WTC11 (cell line): Measurements from ENCODE around the gene KRTAP3-2. TPM values are rescaled to one million over a fixed set of nuclear protein-coding genes. Genes with fewer than 3 reads are reported as not detected.

Source experiments
- ATAC-seq: fragments of 200-7000 bp; cut with Tn5 transposase; 2 replicates; pipeline ENCODE4 v1.10.0; 2021; ENCODE audit warnings: mild to moderate bottlenecking, moderate library complexity
- CTCF ChIA-PET: fragments of 300-600 bp; sonication (Branson Sonifier 250); formaldehyde crosslinking; loops from one replicate; lab custom pipeline; 2021; ENCODE audit warnings: antibody characterized with exemption; lab: Charles Lee
- POLR2A ChIA-PET: fragments of 350-600 bp; sonication (Branson Sonifier 250); formaldehyde crosslinking; loops from one replicate; lab custom pipeline; 2021; ENCODE audit warnings: antibody characterized with exemption; lab: Charles Lee
- DNase-seq: peaks from one replicate; pipeline ENCODE4 v3.0.0; 2021; ENCODE audit warnings: low spot score
- H3K27ac Mint-ChIP-seq: 2 replicates; pipeline ENCODE4 v1.8.0; 2021; ENCODE audit warnings: mixed read lengths
- H3K27me3 Mint-ChIP-seq: 2 replicates; pipeline ENCODE4 v1.8.0; 2021; ENCODE audit warnings: low read depth, mild to moderate bottlenecking, moderate library complexity, mixed read lengths
- H3K36me3 Mint-ChIP-seq: 2 replicates; pipeline ENCODE4 v1.8.0; 2021; ENCODE audit warnings: mixed read lengths
- H3K4me1 Mint-ChIP-seq: 2 replicates; pipeline ENCODE4 v1.8.0; 2022; ENCODE audit warnings: mixed read lengths
- H3K4me3 Mint-ChIP-seq: 2 replicates; pipeline ENCODE4 v1.8.0; 2021; ENCODE audit warnings: mild to moderate bottlenecking, moderate library complexity, mixed read lengths
- H3K9me3 Mint-ChIP-seq: 2 replicates; pipeline ENCODE4 v1.8.0; 2021; ENCODE audit warnings: mixed read lengths
- ATF1 ChIP-seq: sonication (generic); formaldehyde crosslinking; IDR thresholded peaks from 2 replicates; pipeline ENCODE4 v1.8.1; 2023; ENCODE audit warnings: mild to moderate bottlenecking, moderate library complexity, missing genetic modification reagents
- CREB1 ChIP-seq: sonication (generic); formaldehyde crosslinking; IDR thresholded peaks from 2 replicates; pipeline ENCODE4 v1.8.0; 2023; ENCODE audit warnings: mild to moderate bottlenecking, missing genetic modification reagents
- CREM ChIP-seq: sonication (generic); formaldehyde crosslinking; IDR thresholded peaks from 2 replicates; pipeline ENCODE4 v1.8.1; 2022; ENCODE audit warnings: mild to moderate bottlenecking, missing genetic modification reagents, moderate library complexity
- EMX1 ChIP-seq: fragments of 250-450 bp; sonication (Bioruptor Pico); IDR thresholded peaks from 2 replicates; pipeline ENCODE4 v1.8.0; 2021; ENCODE audit warnings: mild to moderate bottlenecking
- FOXK1 ChIP-seq: sonication (generic); formaldehyde crosslinking; IDR thresholded peaks from 2 replicates; pipeline ENCODE4 v1.8.0; 2022; ENCODE audit warnings: mild to moderate bottlenecking, moderate library complexity, missing genetic modification reagents
- FOXP1 ChIP-seq: sonication (generic); formaldehyde crosslinking; IDR thresholded peaks from 2 replicates; pipeline ENCODE4 v1.8.0; 2022; ENCODE audit warnings: missing genetic modification reagents, mild to moderate bottlenecking, moderate library complexity, borderline replicate concordance
- GTF2I ChIP-seq: fragments of 250-450 bp; sonication (Bioruptor Pico); conservative IDR thresholded peaks from 2 replicates; pipeline ENCODE4 v1.4.0; 2021; ENCODE audit warnings: mild to moderate bottlenecking
- JAZF1 ChIP-seq: fragments of 250-450 bp; sonication (Bioruptor Pico); IDR thresholded peaks from 2 replicates; pipeline ENCODE4 v1.9.0; 2021; ENCODE audit warnings: moderate library complexity, mild to moderate bottlenecking, inconsistent platforms
- KAT7 ChIP-seq: sonication (generic); formaldehyde crosslinking; IDR thresholded peaks from 2 replicates; pipeline ENCODE4 v1.8.1; 2023; ENCODE audit warnings: missing genetic modification reagents, mild to moderate bottlenecking, borderline replicate concordance
- MXD4 ChIP-seq: fragments of 250-450 bp; sonication (Bioruptor Pico); IDR thresholded peaks from 2 replicates; pipeline ENCODE4 v1.8.0; 2021; ENCODE audit warnings: mild to moderate bottlenecking, moderate library complexity, borderline replicate concordance
- MYBL2 ChIP-seq: sonication (generic); formaldehyde crosslinking; IDR thresholded peaks from 2 replicates; pipeline ENCODE4 v1.8.1; 2023; ENCODE audit warnings: mild to moderate bottlenecking, moderate library complexity, missing genetic modification reagents
- NFYB ChIP-seq: sonication (generic); formaldehyde crosslinking; conservative IDR thresholded peaks from 2 replicates; pipeline ENCODE4 v1.8.0; 2022; ENCODE audit warnings: low read depth, missing genetic modification reagents
- OVOL2 ChIP-seq: fragments of 250-450 bp; sonication (Bioruptor Pico); IDR thresholded peaks from 2 replicates; pipeline ENCODE4 v1.9.0; 2021; ENCODE audit warnings: mild to moderate bottlenecking, borderline replicate concordance
- PRRX2 ChIP-seq: fragments of 250-450 bp; sonication (Bioruptor Pico); IDR thresholded peaks from 2 replicates; pipeline ENCODE4 v1.8.0; 2021; ENCODE audit warnings: mild to moderate bottlenecking
- SMAD4 ChIP-seq: sonication (generic); formaldehyde crosslinking; IDR thresholded peaks from 2 replicates; pipeline ENCODE4 v1.8.0; 2022; ENCODE audit warnings: mild to moderate bottlenecking, missing genetic modification reagents
- TEAD1 ChIP-seq: sonication (generic); formaldehyde crosslinking; IDR thresholded peaks from 2 replicates; pipeline ENCODE4 v1.8.0; 2022; ENCODE audit warnings: mild to moderate bottlenecking, missing genetic modification reagents
- TP53 ChIP-seq: sonication (generic); formaldehyde crosslinking; IDR thresholded peaks from 2 replicates; pipeline ENCODE4 v1.8.1; 2023; ENCODE audit warnings: mild to moderate bottlenecking, missing genetic modification reagents
- ZNF263 ChIP-seq: sonication (generic); formaldehyde crosslinking; IDR thresholded peaks from 2 replicates; pipeline ENCODE4 v1.8.1; 2022; ENCODE audit warnings: low read depth, mild to moderate bottlenecking, moderate library complexity, missing genetic modification reagents
- ZNF317 ChIP-seq: sonication (generic); formaldehyde crosslinking; IDR thresholded peaks from 2 replicates; pipeline ENCODE4 v1.8.1; 2023; ENCODE audit warnings: low read depth, mild to moderate bottlenecking, moderate library complexity, missing genetic modification reagents, borderline replicate concordance
- ZNF416 ChIP-seq: fragments of 250-450 bp; sonication (Bioruptor Pico); IDR thresholded peaks from 2 replicates; pipeline ENCODE4 v1.9.0; 2021; ENCODE audit warnings: mild to moderate bottlenecking, inconsistent platforms
- total RNA-seq: library from RNA; stranded (reverse); gene quantifications from 3 replicates; pipeline ENCODE4 v1.2.3, GENCODE V29; 2021
- TF ChIP-seq, protein P1 (sequence below): sonication (generic); formaldehyde crosslinking; IDR thresholded peaks from 2 replicates; pipeline ENCODE4 v1.8.1; 2023; ENCODE audit warnings: mild to moderate bottlenecking, missing genetic modification reagents, moderate library complexity
- TF ChIP-seq, protein P2 (sequence below): sonication (generic); formaldehyde crosslinking; IDR thresholded peaks from 2 replicates; pipeline ENCODE4 v1.8.0; 2023; ENCODE audit warnings: missing genetic modification reagents, mild to moderate bottlenecking, borderline replicate concordance
- TF ChIP-seq, protein P3 (sequence below): sonication (generic); formaldehyde crosslinking; IDR thresholded peaks from 2 replicates; pipeline ENCODE4 v1.8.1; 2023; ENCODE audit warnings: mild to moderate bottlenecking, missing genetic modification reagents
- TF ChIP-seq, protein P4 (sequence below): sonication (generic); formaldehyde crosslinking; IDR thresholded peaks from 2 replicates; pipeline ENCODE4 v1.8.1; 2022; ENCODE audit warnings: low read depth, missing genetic modification reagents, borderline replicate concordance
- TF ChIP-seq, protein P5 (sequence below): sonication (generic); formaldehyde crosslinking; IDR thresholded peaks from 2 replicates; pipeline ENCODE4 v1.8.0; 2022; ENCODE audit warnings: mild to moderate bottlenecking, missing genetic modification reagents
- TF ChIP-seq, protein P6 (sequence below): sonication (generic); formaldehyde crosslinking; IDR thresholded peaks from 2 replicates; pipeline ENCODE4 v1.8.1; 2022; ENCODE audit warnings: mild to moderate bottlenecking, moderate library complexity, missing genetic modification reagents

The KRTAP3-2 gene
- total RNA-seq, 1 experiment from 2014 or later, result not detected

DNA sequence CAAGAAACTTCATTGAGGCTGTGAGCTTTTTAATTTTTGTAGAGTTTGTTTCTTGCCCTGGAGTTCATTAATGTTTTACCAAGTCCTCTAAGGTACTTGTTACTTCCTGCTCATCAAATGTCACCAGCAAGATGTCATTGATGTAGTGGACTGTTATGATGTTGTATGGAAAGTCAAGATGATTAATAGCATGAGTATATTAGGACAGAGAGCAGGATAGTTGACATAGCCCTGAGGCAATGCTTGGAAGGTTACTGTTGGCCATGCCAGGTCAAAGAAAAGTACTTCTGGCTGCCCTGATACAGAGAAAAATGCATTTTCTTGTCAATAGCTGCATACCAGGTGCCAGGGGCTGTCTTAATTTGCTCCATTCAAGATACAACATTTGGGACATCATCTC is 20.6 kb upstream of the KRTAP3-2 start:
- H3K27me3 Mint-ChIP-seq, result no peaks in the 10 kb centered on the region
- ATAC-seq, result no peak
- DNase-seq, result no peak
- CTCF ChIA-PET, result no interaction called here
- POLR2A ChIA-PET, result no interaction called here
- peaks cover 13% of the 10 kb centered on the region for H3K9me3 Mint-ChIP-seq
- H3K27ac Mint-ChIP-seq, result no peak overlapping the region
- H3K4me1 Mint-ChIP-seq, result no peaks in the 10 kb centered on the region
- TF ChIP-seq CREM, result no peak
- no peak for TF ChIP-seq TEAD1 (CRISPR knock-in tag)
- no peak for TF ChIP-seq CREB1 (CRISPR knock-in tag)
- no peak for TF ChIP-seq NFYB (CRISPR knock-in tag)
- TF ChIP-seq KAT7 (CRISPR knock-in tag), result no peak
- TF ChIP-seq TP53 (CRISPR knock-in tag), result no peak
- TF ChIP-seq, protein P1, sequence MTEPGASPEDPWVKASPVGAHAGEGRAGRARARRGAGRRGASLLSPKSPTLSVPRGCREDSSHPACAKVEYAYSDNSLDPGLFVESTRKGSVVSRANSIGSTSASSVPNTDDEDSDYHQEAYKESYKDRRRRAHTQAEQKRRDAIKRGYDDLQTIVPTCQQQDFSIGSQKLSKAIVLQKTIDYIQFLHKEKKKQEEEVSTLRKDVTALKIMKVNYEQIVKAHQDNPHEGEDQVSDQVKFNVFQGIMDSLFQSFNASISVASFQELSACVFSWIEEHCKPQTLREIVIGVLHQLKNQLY, result no peak
- TF ChIP-seq OVOL2, result no peak
- no peak for TF ChIP-seq FOXP1 (CRISPR knock-in tag)
- TF ChIP-seq, protein P2, sequence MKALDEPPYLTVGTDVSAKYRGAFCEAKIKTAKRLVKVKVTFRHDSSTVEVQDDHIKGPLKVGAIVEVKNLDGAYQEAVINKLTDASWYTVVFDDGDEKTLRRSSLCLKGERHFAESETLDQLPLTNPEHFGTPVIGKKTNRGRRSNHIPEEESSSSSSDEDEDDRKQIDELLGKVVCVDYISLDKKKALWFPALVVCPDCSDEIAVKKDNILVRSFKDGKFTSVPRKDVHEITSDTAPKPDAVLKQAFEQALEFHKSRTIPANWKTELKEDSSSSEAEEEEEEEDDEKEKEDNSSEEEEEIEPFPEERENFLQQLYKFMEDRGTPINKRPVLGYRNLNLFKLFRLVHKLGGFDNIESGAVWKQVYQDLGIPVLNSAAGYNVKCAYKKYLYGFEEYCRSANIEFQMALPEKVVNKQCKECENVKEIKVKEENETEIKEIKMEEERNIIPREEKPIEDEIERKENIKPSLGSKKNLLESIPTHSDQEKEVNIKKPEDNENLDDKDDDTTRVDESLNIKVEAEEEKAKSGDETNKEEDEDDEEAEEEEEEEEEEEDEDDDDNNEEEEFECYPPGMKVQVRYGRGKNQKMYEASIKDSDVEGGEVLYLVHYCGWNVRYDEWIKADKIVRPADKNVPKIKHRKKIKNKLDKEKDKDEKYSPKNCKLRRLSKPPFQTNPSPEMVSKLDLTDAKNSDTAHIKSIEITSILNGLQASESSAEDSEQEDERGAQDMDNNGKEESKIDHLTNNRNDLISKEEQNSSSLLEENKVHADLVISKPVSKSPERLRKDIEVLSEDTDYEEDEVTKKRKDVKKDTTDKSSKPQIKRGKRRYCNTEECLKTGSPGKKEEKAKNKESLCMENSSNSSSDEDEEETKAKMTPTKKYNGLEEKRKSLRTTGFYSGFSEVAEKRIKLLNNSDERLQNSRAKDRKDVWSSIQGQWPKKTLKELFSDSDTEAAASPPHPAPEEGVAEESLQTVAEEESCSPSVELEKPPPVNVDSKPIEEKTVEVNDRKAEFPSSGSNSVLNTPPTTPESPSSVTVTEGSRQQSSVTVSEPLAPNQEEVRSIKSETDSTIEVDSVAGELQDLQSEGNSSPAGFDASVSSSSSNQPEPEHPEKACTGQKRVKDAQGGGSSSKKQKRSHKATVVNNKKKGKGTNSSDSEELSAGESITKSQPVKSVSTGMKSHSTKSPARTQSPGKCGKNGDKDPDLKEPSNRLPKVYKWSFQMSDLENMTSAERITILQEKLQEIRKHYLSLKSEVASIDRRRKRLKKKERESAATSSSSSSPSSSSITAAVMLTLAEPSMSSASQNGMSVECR (CRISPR knock-in tag), result no peak
- TF ChIP-seq ZNF263 (CRISPR knock-in tag), result no peak
- TF ChIP-seq, protein P3, sequence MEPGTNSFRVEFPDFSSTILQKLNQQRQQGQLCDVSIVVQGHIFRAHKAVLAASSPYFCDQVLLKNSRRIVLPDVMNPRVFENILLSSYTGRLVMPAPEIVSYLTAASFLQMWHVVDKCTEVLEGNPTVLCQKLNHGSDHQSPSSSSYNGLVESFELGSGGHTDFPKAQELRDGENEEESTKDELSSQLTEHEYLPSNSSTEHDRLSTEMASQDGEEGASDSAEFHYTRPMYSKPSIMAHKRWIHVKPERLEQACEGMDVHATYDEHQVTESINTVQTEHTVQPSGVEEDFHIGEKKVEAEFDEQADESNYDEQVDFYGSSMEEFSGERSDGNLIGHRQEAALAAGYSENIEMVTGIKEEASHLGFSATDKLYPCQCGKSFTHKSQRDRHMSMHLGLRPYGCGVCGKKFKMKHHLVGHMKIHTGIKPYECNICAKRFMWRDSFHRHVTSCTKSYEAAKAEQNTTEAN (CRISPR knock-in tag), result no peak
- no peak for TF ChIP-seq PRRX2 (CRISPR knock-in tag)
- TF ChIP-seq, all 79 proteins: peak for 0
- Mint-ChIP-seq H3K36me3 (no peaks in the 10 kb centered on the region), H3K4me3 (no peak overlapping the region)

DNA sequence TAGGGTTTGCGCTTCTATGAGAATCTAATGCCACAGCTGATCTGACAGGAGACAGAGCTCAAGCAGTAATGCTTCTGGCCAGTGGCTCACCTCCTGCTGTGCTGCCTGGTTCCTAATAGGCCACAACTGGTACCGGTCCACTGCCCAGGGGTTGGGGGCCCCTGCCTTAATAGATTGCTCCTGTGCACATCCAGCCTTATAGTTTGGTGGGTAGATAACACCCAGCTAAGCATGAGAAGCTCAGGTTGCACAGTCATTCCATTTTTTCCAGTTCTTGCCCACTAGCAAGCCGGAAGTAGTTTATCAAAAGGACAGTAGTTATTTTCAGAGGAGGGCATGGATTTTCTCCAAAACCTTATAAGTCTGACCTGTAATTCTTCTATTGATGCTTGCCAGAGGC is 19.7 kb upstream of the KRTAP3-2 start:
- Mint-ChIP-seq H3K4me3 (no peak overlapping the region), H3K27ac (no peak overlapping the region), H3K36me3 (no peaks in the 10 kb centered on the region), H3K9me3 (peaks cover 13% of the 10 kb centered on the region), H3K4me1 (no peaks in the 10 kb centered on the region), H3K27me3 (no peaks in the 10 kb centered on the region)
- ChIA-PET CTCF (no interaction called here), POLR2A (no interaction called here)
- DNase-seq (no peak), ATAC-seq (no peak)
- TF ChIP-seq, protein P4, sequence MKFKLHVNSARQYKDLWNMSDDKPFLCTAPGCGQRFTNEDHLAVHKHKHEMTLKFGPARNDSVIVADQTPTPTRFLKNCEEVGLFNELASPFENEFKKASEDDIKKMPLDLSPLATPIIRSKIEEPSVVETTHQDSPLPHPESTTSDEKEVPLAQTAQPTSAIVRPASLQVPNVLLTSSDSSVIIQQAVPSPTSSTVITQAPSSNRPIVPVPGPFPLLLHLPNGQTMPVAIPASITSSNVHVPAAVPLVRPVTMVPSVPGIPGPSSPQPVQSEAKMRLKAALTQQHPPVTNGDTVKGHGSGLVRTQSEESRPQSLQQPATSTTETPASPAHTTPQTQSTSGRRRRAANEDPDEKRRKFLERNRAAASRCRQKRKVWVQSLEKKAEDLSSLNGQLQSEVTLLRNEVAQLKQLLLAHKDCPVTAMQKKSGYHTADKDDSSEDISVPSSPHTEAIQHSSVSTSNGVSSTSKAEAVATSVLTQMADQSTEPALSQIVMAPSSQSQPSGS, result no peak
- TF ChIP-seq EMX1 (CRISPR knock-in tag), result no peak
- no peak for TF ChIP-seq GTF2I
- TF ChIP-seq ZNF317 (CRISPR knock-in tag), result no peak
- TF ChIP-seq, protein P5, sequence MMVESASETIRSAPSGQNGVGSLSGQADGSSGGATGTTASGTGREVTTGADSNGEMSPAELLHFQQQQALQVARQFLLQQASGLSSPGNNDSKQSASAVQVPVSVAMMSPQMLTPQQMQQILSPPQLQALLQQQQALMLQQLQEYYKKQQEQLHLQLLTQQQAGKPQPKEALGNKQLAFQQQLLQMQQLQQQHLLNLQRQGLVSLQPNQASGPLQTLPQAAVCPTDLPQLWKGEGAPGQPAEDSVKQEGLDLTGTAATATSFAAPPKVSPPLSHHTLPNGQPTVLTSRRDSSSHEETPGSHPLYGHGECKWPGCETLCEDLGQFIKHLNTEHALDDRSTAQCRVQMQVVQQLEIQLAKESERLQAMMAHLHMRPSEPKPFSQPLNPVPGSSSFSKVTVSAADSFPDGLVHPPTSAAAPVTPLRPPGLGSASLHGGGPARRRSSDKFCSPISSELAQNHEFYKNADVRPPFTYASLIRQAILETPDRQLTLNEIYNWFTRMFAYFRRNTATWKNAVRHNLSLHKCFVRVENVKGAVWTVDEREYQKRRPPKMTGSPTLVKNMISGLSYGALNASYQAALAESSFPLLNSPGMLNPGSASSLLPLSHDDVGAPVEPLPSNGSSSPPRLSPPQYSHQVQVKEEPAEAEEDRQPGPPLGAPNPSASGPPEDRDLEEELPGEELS, result no peak
- TF ChIP-seq ATF1 (CRISPR knock-in tag), result no peak
- no peak for TF ChIP-seq FOXK1 (CRISPR knock-in tag)
- TF ChIP-seq JAZF1, result no peak
- TF ChIP-seq, protein P6, sequence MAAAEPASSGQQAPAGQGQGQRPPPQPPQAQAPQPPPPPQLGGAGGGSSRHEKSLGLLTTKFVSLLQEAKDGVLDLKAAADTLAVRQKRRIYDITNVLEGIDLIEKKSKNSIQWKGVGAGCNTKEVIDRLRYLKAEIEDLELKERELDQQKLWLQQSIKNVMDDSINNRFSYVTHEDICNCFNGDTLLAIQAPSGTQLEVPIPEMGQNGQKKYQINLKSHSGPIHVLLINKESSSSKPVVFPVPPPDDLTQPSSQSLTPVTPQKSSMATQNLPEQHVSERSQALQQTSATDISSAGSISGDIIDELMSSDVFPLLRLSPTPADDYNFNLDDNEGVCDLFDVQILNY (CRISPR knock-in tag), result no peak
- TF ChIP-seq MXD4, result no peak
- TF ChIP-seq KAT7 (CRISPR knock-in tag), result no peak
- no peak for TF ChIP-seq MYBL2 (CRISPR knock-in tag)
- TF ChIP-seq, protein P1, result no peak
- TF ChIP-seq TP53 (CRISPR knock-in tag), result no peak
- no peak for TF ChIP-seq SMAD4 (CRISPR knock-in tag)
- no peak for TF ChIP-seq ZNF416 (CRISPR knock-in tag)
